PFSK-1 (cell line): ENCODE measurements around the gene ADAMTSL4.

ENCODE experiments used
- FOXP2 ChIP-seq: optimal IDR thresholded peaks from 2 replicates; pipeline ENCODE3; 2011; ENCODE audit warnings: borderline replicate concordance, control low read depth, inconsistent platforms; ENCODE audit not compliant: insufficient read depth; ENCODE audit errors: extremely low read length, extremely low read depth
- POLR2AphosphoS5 ChIP-seq: IDR thresholded peaks from 2 replicates; pipeline ENCODE4 v1.6.1; 2012; ENCODE audit warnings: low read depth, mild to moderate bottlenecking, control low read depth, low read length, moderate library complexity
- SIN3A ChIP-seq: IDR thresholded peaks from 2 replicates; pipeline ENCODE4 v1.6.1; 2012; ENCODE audit warnings: mild to moderate bottlenecking, low read length, moderate library complexity, borderline replicate concordance; ENCODE audit not compliant: insufficient read depth
- TAF1 ChIP-seq: IDR thresholded peaks from 2 replicates; pipeline ENCODE4 v1.6.1; 2012; ENCODE audit warnings: low read length, control low read depth, borderline replicate concordance; ENCODE audit not compliant: insufficient read depth
- TF ChIP-seq, protein P1 (sequence below), 2 experiments: IDR thresholded peaks; 2 replicates each; pipeline versions ENCODE4 v1.6.1 to v1.8.0; 2011 to 2012; ENCODE audit warnings: low read depth in 2 of 2, low read length in 2 of 2, control low read depth in 1 of 2, inconsistent platforms in 1 of 2, mild to moderate bottlenecking in 1 of 2, moderate library complexity in 1 of 2; ENCODE audit not compliant: insufficient read depth in 1 of 2

The ADAMTSL4 gene

DNA sequence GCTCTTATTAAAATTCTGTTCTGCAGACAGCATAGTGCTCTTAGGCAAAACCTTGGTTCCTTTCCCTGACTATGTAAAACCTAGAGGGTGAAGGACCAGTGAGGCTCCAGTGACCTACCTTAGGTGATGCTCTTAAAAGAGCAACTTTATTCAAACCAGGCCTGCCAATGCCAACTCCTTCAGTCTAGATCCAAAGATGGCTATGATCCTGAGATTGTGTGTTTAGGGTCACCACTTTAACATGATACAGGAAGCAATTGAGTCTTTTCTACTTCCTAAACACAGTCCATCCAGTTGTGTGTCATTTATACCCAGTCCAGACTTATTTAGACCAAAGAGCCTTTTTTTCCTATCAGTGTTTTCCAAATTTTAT lies 19.4 kb downstream of the ADAMTSL4 start:
- TF ChIP-seq TAF1 (no peak), POLR2AphosphoS5 (peak; percentile 47; the same call in 1 of the 2 replicates)

DNA sequence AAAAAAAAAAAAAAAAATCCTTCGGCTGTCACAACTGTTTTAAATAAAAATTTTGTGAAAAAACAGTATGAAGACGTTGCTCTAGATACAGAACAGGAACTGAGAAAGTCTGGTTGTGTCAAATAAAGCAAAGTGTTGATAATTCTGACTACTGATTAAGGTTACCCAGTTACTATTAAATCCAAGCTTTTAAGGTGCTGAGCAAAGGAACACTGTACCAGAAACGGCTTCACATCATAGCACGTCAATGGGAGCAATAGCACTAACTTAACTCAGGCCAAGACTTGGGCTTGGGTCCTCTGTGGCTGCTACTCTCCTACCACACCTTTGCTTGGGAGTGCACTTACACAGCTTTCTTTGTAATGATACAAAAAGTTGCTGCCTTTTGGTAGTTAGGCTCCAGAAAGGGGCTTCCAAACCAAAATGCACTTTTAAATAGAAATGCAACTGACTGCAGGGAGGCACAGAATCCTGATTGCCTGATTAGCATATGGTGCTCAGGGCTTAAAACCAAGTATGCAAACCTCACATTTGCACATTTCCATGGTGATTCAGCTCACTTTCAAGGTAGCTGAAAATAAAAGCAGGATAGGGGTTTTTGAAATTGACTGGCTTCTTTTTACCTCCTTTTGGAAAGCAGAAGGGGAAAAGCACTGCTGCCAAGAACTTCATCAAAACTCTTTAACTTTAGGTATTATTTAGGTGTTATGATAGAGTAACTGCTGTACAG lies 23.9 kb downstream of the ADAMTSL4 start:
- TF ChIP-seq SIN3A (no peak), FOXP2 (no peak), POLR2AphosphoS5 (no peak; the same call in 1 of the 2 replicates), TAF1 (no peak)
- TF ChIP-seq, protein P1, sequence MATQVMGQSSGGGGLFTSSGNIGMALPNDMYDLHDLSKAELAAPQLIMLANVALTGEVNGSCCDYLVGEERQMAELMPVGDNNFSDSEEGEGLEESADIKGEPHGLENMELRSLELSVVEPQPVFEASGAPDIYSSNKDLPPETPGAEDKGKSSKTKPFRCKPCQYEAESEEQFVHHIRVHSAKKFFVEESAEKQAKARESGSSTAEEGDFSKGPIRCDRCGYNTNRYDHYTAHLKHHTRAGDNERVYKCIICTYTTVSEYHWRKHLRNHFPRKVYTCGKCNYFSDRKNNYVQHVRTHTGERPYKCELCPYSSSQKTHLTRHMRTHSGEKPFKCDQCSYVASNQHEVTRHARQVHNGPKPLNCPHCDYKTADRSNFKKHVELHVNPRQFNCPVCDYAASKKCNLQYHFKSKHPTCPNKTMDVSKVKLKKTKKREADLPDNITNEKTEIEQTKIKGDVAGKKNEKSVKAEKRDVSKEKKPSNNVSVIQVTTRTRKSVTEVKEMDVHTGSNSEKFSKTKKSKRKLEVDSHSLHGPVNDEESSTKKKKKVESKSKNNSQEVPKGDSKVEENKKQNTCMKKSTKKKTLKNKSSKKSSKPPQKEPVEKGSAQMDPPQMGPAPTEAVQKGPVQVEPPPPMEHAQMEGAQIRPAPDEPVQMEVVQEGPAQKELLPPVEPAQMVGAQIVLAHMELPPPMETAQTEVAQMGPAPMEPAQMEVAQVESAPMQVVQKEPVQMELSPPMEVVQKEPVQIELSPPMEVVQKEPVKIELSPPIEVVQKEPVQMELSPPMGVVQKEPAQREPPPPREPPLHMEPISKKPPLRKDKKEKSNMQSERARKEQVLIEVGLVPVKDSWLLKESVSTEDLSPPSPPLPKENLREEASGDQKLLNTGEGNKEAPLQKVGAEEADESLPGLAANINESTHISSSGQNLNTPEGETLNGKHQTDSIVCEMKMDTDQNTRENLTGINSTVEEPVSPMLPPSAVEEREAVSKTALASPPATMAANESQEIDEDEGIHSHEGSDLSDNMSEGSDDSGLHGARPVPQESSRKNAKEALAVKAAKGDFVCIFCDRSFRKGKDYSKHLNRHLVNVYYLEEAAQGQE (IDR thresholded peaks at IDR 0.05; ENCODE audit: insufficient read depth in 1 of 2, low read depth in 2 of 2, low read length in 2 of 2), result no peak

DNA sequence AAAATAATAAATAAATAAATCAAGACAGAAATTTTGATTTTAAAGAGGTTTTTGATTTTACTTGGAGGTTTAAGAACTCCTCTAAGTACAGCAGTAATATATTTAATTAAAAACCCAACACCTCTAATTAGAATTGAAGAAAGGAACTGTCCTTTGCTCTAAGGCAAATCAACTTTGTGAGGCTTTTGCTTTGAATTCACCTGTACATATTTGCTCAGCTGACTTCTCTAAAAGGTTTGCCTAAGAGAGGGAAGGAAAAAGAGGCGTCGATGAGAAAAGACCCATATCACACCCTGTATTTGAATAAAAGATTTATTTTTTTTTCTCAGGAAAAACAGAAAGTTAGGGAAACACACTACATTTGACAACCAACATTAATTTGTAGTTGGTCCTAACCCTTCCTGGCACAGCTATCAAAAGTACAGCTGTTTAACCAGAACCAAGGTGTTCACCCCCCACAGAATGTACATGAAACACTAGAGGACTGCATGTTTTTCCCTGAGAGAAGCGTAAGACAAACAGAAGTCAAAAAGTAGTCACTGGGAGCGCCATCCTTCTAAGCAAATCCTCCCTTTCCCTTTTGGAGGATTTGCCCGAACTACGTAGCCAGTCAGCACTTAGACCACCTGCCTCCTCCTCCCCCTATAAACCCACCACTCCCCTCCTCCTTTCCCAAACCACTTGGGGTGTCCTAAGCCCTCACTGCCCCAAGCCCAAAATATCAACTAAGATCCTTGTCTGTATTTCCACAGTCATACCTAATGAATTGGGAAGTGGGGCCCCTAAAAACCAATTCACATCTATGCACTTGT lies 25.3 kb downstream of the ADAMTSL4 start:
- TF ChIP-seq POLR2AphosphoS5 (0 out of 2 replicates have a peak, but pooled peaks have one; percentile 29), FOXP2 (no peak)

DNA sequence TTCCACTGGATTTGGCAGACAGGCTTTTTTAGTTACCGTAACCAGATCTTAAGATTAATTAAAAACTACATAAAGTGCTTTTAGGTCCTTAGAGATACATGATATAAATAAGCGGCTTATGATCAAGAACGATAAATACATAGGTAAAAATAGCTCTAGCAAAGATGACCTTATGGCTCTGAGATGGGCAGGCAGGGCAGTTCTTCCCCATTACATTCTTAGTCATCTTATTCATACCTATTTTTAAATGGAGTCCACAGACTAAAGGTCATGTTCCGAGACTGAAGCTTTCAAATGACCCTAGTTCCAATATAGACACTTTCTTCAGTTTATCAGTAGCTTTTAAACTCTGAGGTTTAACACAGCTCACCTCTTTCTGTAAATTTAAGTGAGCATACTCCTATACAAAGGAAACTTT lies 25.9 kb downstream of the ADAMTSL4 start:
- TF ChIP-seq FOXP2, result no peak
- TF ChIP-seq, protein P1 (IDR thresholded peaks at IDR 0.05; ENCODE audit: insufficient read depth in 1 of 2, low read depth in 2 of 2, low read length in 2 of 2), result no peak
- no peak for TF ChIP-seq TAF1
- TF ChIP-seq SIN3A, result no peak
- TF ChIP-seq POLR2AphosphoS5, result no peak

DNA sequence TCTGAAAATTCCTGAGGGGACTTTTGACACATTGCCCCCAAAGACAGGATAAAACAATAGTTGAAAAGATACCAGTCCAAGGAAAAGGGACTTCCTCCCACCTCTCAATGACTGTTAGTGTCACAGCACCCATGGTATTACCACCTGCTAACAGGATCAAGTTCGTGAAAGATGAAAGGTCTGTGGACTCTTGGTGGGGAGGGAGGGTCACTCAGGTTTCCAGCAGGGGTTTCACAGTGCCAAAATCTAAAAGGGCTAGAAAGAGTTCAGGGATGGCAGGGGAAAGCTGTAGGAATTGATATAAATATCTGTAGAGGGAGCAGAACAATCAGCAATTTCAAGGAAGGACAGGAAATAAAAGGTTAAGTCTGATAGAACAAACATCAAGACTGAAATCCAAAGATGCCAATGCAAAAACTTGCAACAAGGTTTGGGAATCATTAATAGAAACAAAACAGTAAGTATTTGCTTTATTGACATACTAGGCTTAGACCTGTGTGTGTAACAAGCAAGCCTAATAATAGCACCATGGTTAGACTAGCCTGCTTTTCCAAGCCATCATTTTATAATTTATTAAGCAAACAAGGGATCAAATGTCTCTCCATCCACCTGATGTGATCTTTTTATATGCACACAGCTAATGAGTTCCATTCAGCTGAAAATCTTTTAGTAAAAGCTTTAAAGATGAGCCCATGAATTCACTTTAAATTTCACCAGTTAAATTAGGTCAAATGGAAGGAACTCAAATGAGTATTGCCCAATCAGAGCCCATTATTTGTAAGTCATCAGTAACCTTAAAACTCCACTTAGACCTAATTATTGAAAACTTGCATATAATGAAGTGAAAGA lies 26.5 kb downstream of the ADAMTSL4 start:
- TF ChIP-seq POLR2AphosphoS5 (peak; percentile 35; the same call in 1 of the 2 replicates), FOXP2 (no peak), SIN3A (no peak), TAF1 (no peak)

DNA sequence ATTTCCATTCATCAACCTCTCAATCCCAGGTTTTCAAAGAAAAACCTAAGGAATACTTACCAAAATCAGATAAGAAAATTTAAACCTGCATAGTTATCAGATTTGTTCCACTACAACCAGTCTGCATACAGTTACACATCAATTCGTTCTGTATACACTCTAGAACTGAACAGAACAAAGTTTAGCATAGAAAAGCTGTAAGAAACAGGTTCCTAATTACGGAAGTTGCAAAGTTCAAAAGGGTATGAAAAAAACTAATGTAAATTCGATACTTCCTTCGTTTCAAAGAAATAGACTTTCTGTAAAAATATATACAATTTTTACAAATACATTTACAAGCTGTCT lies 27.1 kb downstream of the ADAMTSL4 start:
- TF ChIP-seq, protein P1 (IDR thresholded peaks at IDR 0.05; ENCODE audit: insufficient read depth in 1 of 2, low read depth in 2 of 2, low read length in 2 of 2), result no peak
- TF ChIP-seq TAF1, result no peak
- TF ChIP-seq FOXP2, result no peak
- TF ChIP-seq SIN3A, result no peak
- no peak for TF ChIP-seq POLR2AphosphoS5
